A549 (cell line): ENCODE data around the gene UVSSA.

ENCODE experiments used
- HDAC2 ChIP-seq: fragments of 200-600 bp; sonication (generic); IDR thresholded peaks from 2 replicates; pipeline ENCODE4 v1.6.1; 2016
- JUNB ChIP-seq: fragments of >200 bp; sonication (Bioruptor Twin); formaldehyde crosslinking; IDR thresholded peaks from 2 replicates; pipeline ENCODE4 v1.6.1; 2016
- PHF8 ChIP-seq: fragments of 200-600 bp; sonication (generic); IDR thresholded peaks from 2 replicates; pipeline ENCODE4 v1.6.1; 2016; ENCODE audit warnings: low read depth, mild to moderate bottlenecking, antibody characterized with exemption, moderate library complexity, borderline replicate concordance
- RAD21 ChIP-seq, 2 experiments: fragments of >200 bp in 1 of 2; sonication (Bioruptor Twin) in 1 of 2; formaldehyde crosslinking in 1 of 2; IDR thresholded peaks in 1 of 2; conservative IDR thresholded peaks in 1 of 2; 2 replicates in 1 of 2; 3 replicates in 1 of 2; pipeline ENCODE4 v1.6.1; 2012 to 2018; ENCODE audit warnings: inconsistent platforms in 1 of 2
- RFX5 ChIP-seq: fragments of 450-650 bp; IDR thresholded peaks from 2 replicates; pipeline ENCODE4 v1.7.1; 2014; ENCODE audit warnings: antibody characterized with exemption, mild to moderate bottlenecking, moderate library complexity
- RNF2 ChIP-seq: fragments of 200-600 bp; sonication (generic); IDR thresholded peaks from 2 replicates; pipeline ENCODE4 v1.6.1; 2016; ENCODE audit warnings: low read depth, mild to moderate bottlenecking, antibody characterized with exemption, moderate library complexity, borderline replicate concordance
- TF ChIP-seq, protein P1 (sequence below): fragments of >200 bp; sonication (Bioruptor Twin); formaldehyde crosslinking; IDR thresholded peaks from 3 replicates; pipeline ENCODE4 v1.5.1; 2016
- TF ChIP-seq, protein P2 (sequence below): fragments of >200 bp; sonication (Bioruptor Twin); formaldehyde crosslinking; IDR thresholded peaks from 3 replicates; pipeline ENCODE4 v1.6.1; 2016

DNA sequence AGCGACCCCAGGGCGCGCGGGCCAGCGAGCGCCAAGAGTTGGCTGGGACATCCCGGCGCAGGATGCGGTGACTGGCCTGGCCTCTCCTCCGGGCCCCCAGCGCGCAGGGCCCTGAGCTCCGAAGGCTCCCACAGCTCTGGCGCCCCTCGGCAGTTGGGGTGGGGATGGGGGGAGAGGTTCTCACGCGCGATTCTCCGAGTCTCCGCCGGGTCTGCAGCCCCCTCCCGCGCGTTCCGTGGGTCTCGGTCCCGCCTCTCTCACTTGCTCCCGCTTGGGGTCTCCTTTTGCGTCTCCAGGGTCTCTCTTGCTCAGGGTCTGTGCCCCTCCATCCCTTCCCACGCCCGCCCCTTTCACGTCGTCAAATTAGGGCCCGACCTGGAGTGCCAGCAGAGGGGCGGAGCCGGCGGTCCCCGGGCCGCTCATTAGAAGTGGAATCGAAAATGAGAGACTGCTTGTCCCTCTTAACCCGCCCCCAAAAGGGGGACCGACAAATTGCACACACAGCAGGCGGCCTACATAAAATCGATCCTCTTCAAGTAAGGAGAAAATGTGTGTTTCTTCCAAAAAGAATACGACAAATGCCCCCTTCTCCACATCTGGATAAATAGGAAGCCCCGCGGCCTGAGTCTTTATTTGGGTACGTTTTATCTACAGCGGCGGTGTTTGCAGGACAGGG lies 60.1 kb downstream of the UVSSA start:
- TF ChIP-seq, protein P1, sequence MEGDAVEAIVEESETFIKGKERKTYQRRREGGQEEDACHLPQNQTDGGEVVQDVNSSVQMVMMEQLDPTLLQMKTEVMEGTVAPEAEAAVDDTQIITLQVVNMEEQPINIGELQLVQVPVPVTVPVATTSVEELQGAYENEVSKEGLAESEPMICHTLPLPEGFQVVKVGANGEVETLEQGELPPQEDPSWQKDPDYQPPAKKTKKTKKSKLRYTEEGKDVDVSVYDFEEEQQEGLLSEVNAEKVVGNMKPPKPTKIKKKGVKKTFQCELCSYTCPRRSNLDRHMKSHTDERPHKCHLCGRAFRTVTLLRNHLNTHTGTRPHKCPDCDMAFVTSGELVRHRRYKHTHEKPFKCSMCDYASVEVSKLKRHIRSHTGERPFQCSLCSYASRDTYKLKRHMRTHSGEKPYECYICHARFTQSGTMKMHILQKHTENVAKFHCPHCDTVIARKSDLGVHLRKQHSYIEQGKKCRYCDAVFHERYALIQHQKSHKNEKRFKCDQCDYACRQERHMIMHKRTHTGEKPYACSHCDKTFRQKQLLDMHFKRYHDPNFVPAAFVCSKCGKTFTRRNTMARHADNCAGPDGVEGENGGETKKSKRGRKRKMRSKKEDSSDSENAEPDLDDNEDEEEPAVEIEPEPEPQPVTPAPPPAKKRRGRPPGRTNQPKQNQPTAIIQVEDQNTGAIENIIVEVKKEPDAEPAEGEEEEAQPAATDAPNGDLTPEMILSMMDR = no peak
- TF ChIP-seq RNF2 = no peak
- TF ChIP-seq HDAC2 = no peak
- no peak for TF ChIP-seq RAD21 (conservative IDR thresholded peaks at IDR 0.05 in 1 of 2, IDR thresholded peaks at IDR 0.05 in 1 of 2)
- TF ChIP-seq JUNB = no peak
- TF ChIP-seq, protein P2, sequence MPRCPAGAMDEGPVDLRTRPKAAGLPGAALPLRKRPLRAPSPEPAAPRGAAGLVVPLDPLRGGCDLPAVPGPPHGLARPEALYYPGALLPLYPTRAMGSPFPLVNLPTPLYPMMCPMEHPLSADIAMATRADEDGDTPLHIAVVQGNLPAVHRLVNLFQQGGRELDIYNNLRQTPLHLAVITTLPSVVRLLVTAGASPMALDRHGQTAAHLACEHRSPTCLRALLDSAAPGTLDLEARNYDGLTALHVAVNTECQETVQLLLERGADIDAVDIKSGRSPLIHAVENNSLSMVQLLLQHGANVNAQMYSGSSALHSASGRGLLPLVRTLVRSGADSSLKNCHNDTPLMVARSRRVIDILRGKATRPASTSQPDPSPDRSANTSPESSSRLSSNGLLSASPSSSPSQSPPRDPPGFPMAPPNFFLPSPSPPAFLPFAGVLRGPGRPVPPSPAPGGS = no peak
- TF ChIP-seq RFX5 = no peak
- no peak for TF ChIP-seq PHF8
